Keratinocyte (primary cell): ENCODE measurements around the gene CCDC34. TPM values are rescaled to one million over a fixed set of nuclear protein-coding genes. Genes with fewer than 3 reads are reported as not detected.

ENCODE experiments used
- DNase-seq: peaks from one replicate; pipeline ENCODE4 v3.0.0-alpha.2; 2011; ENCODE audit warnings: low read depth, missing footprints, low spot score
- FAIRE-seq: peaks from 2 replicates; lab custom pipeline; 2011; peaks lifted over from hg19 to GRCh38; lab: Jason Lieb, UNC
- H2AFZ ChIP-seq: 2 replicates; pipeline ENCODE4 v1.6.0; 2012; ENCODE audit warnings: low read length, control low read depth, inconsistent platforms; ENCODE audit not compliant: control insufficient read depth
- H3K27ac ChIP-seq: 2 replicates; pipeline ENCODE4 v1.5.1; 2011; ENCODE audit warnings: low read length; ENCODE audit not compliant: control insufficient read depth, insufficient read depth
- H3K27me3 ChIP-seq: 3 replicates; pipeline ENCODE4 v1.6.0; 2011; ENCODE audit warnings: low read length; ENCODE audit not compliant: control insufficient read depth, insufficient read depth; ENCODE audit errors: extremely low read depth
- H3K36me3 ChIP-seq, 2 experiments: 2 replicates in 1 of 2; 3 replicates in 1 of 2; pipeline ENCODE4 v1.5.1; 2011; ENCODE audit warnings: low read length in 2 of 2, mild to moderate bottlenecking in 1 of 2; ENCODE audit not compliant: control insufficient read depth in 2 of 2, insufficient read depth in 2 of 2; ENCODE audit errors: extremely low read depth in 1 of 2
- H3K4me1 ChIP-seq: 3 replicates; pipeline ENCODE4 v1.5.1; 2011; ENCODE audit warnings: low read length; ENCODE audit not compliant: control insufficient read depth, insufficient read depth; ENCODE audit errors: extremely low read depth
- H3K4me2 ChIP-seq: 3 replicates; pipeline ENCODE4 v1.6.0; 2011; ENCODE audit warnings: low read depth, low read length; ENCODE audit not compliant: control insufficient read depth, insufficient read depth; ENCODE audit errors: extremely low read depth
- H3K4me3 ChIP-seq, 3 experiments: fragments of 200-600 bp in 1 of 3; sonication (generic) in 1 of 3; 2 replicates in 2 of 3; 3 replicates in 1 of 3; pipeline ENCODE4 v1.5.1; 2011 to 2016; ENCODE audit warnings: low read length in 3 of 3, mild to moderate bottlenecking in 3 of 3, control low read depth in 2 of 3, inconsistent platforms in 1 of 3, low read depth in 1 of 3, mixed read lengths in 1 of 3, mixed run types in 1 of 3, moderate library complexity in 1 of 3; ENCODE audit not compliant: control insufficient read depth in 2 of 3, insufficient read depth in 2 of 3; ENCODE audit errors: extremely low read depth in 1 of 3
- H3K79me2 ChIP-seq: 2 replicates; pipeline ENCODE4 v1.6.0; 2012; ENCODE audit warnings: low read length; ENCODE audit not compliant: control insufficient read depth, insufficient read depth
- H3K9ac ChIP-seq: 3 replicates; pipeline ENCODE4 v1.6.0; 2011; ENCODE audit warnings: low read length; ENCODE audit not compliant: control insufficient read depth, insufficient read depth; ENCODE audit errors: extremely low read depth
- H3K9me1 ChIP-seq: 3 replicates; pipeline ENCODE4 v1.6.0; 2011; ENCODE audit warnings: low read length; ENCODE audit not compliant: control insufficient read depth, insufficient read depth; ENCODE audit errors: extremely low read depth
- H3K9me3 ChIP-seq: 2 replicates; pipeline ENCODE4 v1.5.1; 2012; ENCODE audit warnings: low read depth, low read length; ENCODE audit not compliant: control insufficient read depth
- H4K20me1 ChIP-seq: 3 replicates; pipeline ENCODE4 v1.6.0; 2011; ENCODE audit warnings: low read length; ENCODE audit not compliant: control insufficient read depth, insufficient read depth; ENCODE audit errors: extremely low read depth
- EZH2 ChIP-seq: IDR thresholded peaks from one replicate; pipeline ENCODE4 v1.6.1; 2012; ENCODE audit warnings: inconsistent platforms, mild to moderate bottlenecking, low read length, moderate library complexity
- dilution Hi-C: fragments of 300-500 bp; cut with MboI; formaldehyde crosslinking; loops from one replicate; pipeline ENCODE4 v1.7.0; 2020; ENCODE audit warnings: low sequenced_read_pairs; ENCODE audit not compliant: extremely low pct_ligation_motif_present
- polyA plus RNA-seq, 5 experiments: library from polyadenylated mRNA; depleted of rRNA in 3 of 5; stranded (reverse) in 3 of 5; stranded (forward) in 1 of 5; unstranded in 1 of 5; fragments of >200 nt; gene quantifications; 1 replicate in 1 of 5; 2 replicates in 3 of 5; 3 replicates in 1 of 5; pipeline versions ENCODE4 v1.2.1 to v1.2.3, GENCODE V29; 2011 to 2012; ENCODE audit warnings: missing spikeins in 2 of 5, low read depth in 1 of 5, low replicate concordance in 1 of 5
- TF ChIP-seq, protein P1 (sequence below), 3 experiments: IDR thresholded peaks in 1 of 3; conservative IDR thresholded peaks in 1 of 3; optimal IDR thresholded peaks in 1 of 3; 2 replicates in 2 of 3; 3 replicates in 1 of 3; pipeline versions ENCODE3 to v1.5.1; 2011; ENCODE audit warnings: low read length in 3 of 3, mild to moderate bottlenecking in 3 of 3, moderate library complexity in 2 of 3, control low read depth in 1 of 3, inconsistent platforms in 1 of 3; ENCODE audit not compliant: insufficient read depth in 2 of 3; ENCODE audit errors: extremely low read depth in 1 of 3

CCDC34 gene
- polyA plus RNA-seq, 1 donor (not counting 4 experiments of a cell fraction or from before 2014, with no cell fraction given), result 4.2 TPM

DNA sequence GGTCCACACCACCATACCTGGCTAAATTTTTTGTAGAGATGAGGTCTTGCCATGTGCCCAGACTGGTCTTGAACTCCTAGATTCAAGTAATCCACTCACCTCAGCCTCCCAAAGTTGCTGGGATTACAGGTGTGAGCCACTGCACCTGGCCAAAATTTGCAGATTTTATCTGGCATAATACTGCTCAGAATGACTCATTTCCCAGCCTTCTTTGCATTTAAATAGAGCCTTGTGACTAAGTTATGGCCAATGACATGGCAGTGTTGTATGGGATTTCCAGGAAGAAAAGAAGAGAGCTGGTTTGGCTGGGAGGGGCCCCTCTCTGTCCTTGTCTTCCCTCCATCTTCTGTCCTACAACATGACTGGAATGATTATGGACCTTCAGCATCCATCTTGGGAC lies 55.8 kb downstream of the CCDC34 start:
- H3K79me2 ChIP-seq, result no peaks in the 10 kb centered on the region
- H3K4me1 ChIP-seq, result no peaks in the 10 kb centered on the region
- FAIRE-seq (no peak), DNase-seq (no peak)
- no peaks in the 10 kb centered on the region for H4K20me1 ChIP-seq
- H3K9ac ChIP-seq, result no peak overlapping the region
- H3K4me3 ChIP-seq, result no peak overlapping the region
- no peak overlapping the region for H3K27ac ChIP-seq
- H3K4me2 ChIP-seq, result no peak overlapping the region
- H2AFZ ChIP-seq, result no peak overlapping the region
- no peak for TF ChIP-seq EZH2
- TF ChIP-seq, protein P1, sequence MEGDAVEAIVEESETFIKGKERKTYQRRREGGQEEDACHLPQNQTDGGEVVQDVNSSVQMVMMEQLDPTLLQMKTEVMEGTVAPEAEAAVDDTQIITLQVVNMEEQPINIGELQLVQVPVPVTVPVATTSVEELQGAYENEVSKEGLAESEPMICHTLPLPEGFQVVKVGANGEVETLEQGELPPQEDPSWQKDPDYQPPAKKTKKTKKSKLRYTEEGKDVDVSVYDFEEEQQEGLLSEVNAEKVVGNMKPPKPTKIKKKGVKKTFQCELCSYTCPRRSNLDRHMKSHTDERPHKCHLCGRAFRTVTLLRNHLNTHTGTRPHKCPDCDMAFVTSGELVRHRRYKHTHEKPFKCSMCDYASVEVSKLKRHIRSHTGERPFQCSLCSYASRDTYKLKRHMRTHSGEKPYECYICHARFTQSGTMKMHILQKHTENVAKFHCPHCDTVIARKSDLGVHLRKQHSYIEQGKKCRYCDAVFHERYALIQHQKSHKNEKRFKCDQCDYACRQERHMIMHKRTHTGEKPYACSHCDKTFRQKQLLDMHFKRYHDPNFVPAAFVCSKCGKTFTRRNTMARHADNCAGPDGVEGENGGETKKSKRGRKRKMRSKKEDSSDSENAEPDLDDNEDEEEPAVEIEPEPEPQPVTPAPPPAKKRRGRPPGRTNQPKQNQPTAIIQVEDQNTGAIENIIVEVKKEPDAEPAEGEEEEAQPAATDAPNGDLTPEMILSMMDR (optimal IDR thresholded peaks at IDR 0.05 in 1 of 3, IDR thresholded peaks at IDR 0.05 in 1 of 3, conservative IDR thresholded peaks at IDR 0.05 in 1 of 3; ENCODE audit: extremely low read depth in 1 of 3, insufficient read depth in 2 of 3, low read length in 3 of 3), result no peak
- peaks cover 0 to 1% of the 10 kb centered on the region in 2 experiments for H3K36me3 ChIP-seq
- peaks cover 2% of the 10 kb centered on the region for H3K9me3 ChIP-seq
- dilution Hi-C loops, result no loop called here
- no peaks in the 10 kb centered on the region for H3K9me1 ChIP-seq
- H3K27me3 ChIP-seq, result no peaks in the 10 kb centered on the region

DNA sequence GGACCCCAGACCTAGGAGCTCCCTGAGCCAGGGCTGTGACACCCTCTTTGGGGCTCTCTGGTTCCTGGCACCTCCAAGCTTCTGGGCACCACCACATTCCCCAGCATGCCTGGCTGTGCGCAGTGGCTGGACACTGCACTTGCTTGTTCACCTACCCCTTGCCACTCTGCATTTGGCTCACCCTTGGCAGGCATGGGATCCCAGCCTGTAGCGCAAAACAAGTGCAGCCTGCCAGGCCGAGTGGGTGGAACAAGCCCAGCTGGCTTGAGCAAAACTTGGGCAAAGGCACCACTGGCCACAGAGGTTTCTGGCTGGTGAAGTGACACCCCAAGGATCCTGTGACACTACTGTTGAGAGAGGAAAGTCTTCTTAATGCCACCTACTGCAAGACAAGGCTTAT lies 57.3 kb downstream of the CCDC34 start:
- Histone ChIP-seq H4K20me1 (no peaks in the 10 kb centered on the region), H3K9me3 (peaks cover 2% of the 10 kb centered on the region), H2AFZ (no peak overlapping the region), H3K27ac (no peak overlapping the region), H3K79me2 (no peaks in the 10 kb centered on the region), H3K9ac (no peak overlapping the region), H3K36me3 (peaks cover 0 to 1% of the 10 kb centered on the region in 2 experiments), H3K4me3 (no peak overlapping the region), H3K27me3 (no peaks in the 10 kb centered on the region), H3K4me1 (no peaks in the 10 kb centered on the region), H3K9me1 (no peaks in the 10 kb centered on the region), H3K4me2 (no peak overlapping the region)
- dilution Hi-C loops, result no loop called here
- no peak for TF ChIP-seq EZH2
- TF ChIP-seq, protein P1 (optimal IDR thresholded peaks at IDR 0.05 in 1 of 3, IDR thresholded peaks at IDR 0.05 in 1 of 3, conservative IDR thresholded peaks at IDR 0.05 in 1 of 3; ENCODE audit: extremely low read depth in 1 of 3, insufficient read depth in 2 of 3, low read length in 3 of 3), result no peak
- no peak for FAIRE-seq
- DNase-seq, result no peak
